PC-3 (cell line): ENCODE results near the gene CCDC78. TPM values are rescaled to one million over a fixed set of nuclear protein-coding genes. Genes with fewer than 3 reads are reported as not detected.
"Not testable (repeated sequence)": the region's sequence is repeated elsewhere in the genome, so short reads cannot be mapped to it uniquely, and the experiment has no call there.

Experiments
- ATAC-seq: fragments of 200-7000 bp; cut with Tn5 transposase; 2 replicates; pipeline ENCODE4 v1.9.1; 2020; ENCODE audit warnings: mild to moderate bottlenecking, moderate library complexity
- BruUV-seq: library from RNA; stranded (reverse); fragments of 400-500 nt; replicated peaks from 2 replicates; lab custom pipeline; 2021; lab: Mats Ljungman, UMichigan
- CTCF ChIA-PET: fragments of 300-600 bp; sonication (Branson Sonifier 250); formaldehyde crosslinking; loops from one replicate; lab custom pipeline; 2022; ENCODE audit warnings: antibody characterized with exemption; lab: Charles Lee
- POLR2A ChIA-PET: fragments of 300-600 bp; sonication (Branson Sonifier 250); formaldehyde crosslinking; loops from one replicate; lab custom pipeline; 2022; ENCODE audit warnings: antibody characterized with exemption; ENCODE audit not compliant: unreplicated experiment; lab: Charles Lee
- DNase-seq: peaks from one replicate; pipeline ENCODE4 v3.0.0-alpha.2; 2015
- H2AFZ ChIP-seq: fragments of 300-600 bp; sonication (generic); 2 replicates; pipeline ENCODE4 v1.6.0; 2016; ENCODE audit warnings: antibody characterized with exemption, low read length
- H3F3A ChIP-seq: fragments of 300-600 bp; sonication (generic); one replicate; pipeline ENCODE4 v1.6.0; 2017; ENCODE audit warnings: antibody characterized with exemption, low read length, control low read depth, mild to moderate bottlenecking; ENCODE audit not compliant: unreplicated experiment
- H3K27ac ChIP-seq: fragments of 300-600 bp; sonication (generic); 2 replicates; pipeline ENCODE4 v1.5.1; 2016; ENCODE audit warnings: mild to moderate bottlenecking, low read length
- H3K27me3 ChIP-seq: fragments of 300-600 bp; sonication (generic); 2 replicates; pipeline ENCODE4 v1.6.1; 2016; ENCODE audit warnings: low read length, mixed read lengths
- H3K36me3 ChIP-seq: fragments of 300-600 bp; sonication (generic); 2 replicates; pipeline ENCODE4 v1.6.1; 2016; ENCODE audit warnings: low read depth, mixed run types, low read length, mixed read lengths
- H3K4me1 ChIP-seq: fragments of 300-600 bp; sonication (generic); 2 replicates; pipeline ENCODE4 v1.5.1; 2016; ENCODE audit warnings: low read length; ENCODE audit not compliant: insufficient read depth
- H3K4me2 ChIP-seq: fragments of 300-600 bp; sonication (generic); 2 replicates; pipeline ENCODE4 v1.6.0; 2016; ENCODE audit warnings: low read length
- H3K4me3 ChIP-seq: fragments of 300-600 bp; sonication (generic); 2 replicates; pipeline ENCODE4 v1.5.1; 2016; ENCODE audit warnings: mild to moderate bottlenecking, low read length, mixed read lengths
- H3K79me2 ChIP-seq: fragments of 300-600 bp; sonication (generic); 2 replicates; pipeline ENCODE4 v1.6.1; 2017; ENCODE audit warnings: low read length, mixed read lengths
- H3K9ac ChIP-seq: fragments of 300-600 bp; sonication (generic); 2 replicates; pipeline ENCODE4 v1.6.0; 2016; ENCODE audit warnings: mild to moderate bottlenecking, low read length
- H3K9me2 ChIP-seq: fragments of 300-600 bp; sonication (generic); replicated peaks from 2 replicates; pipeline ENCODE4 v1.6.1; 2016; ENCODE audit warnings: mixed run types, low read length, mixed read lengths
- H3K9me3 ChIP-seq: fragments of 300-600 bp; sonication (generic); 2 replicates; pipeline ENCODE4 v1.6.1; 2016; ENCODE audit warnings: low read length, mixed read lengths
- H4K20me1 ChIP-seq: fragments of 300-600 bp; sonication (generic); 2 replicates; pipeline ENCODE4 v1.6.1; 2016; ENCODE audit warnings: low read length, mixed read lengths
- CTCF ChIP-seq: fragments of 300-600 bp; sonication (generic); conservative IDR thresholded peaks from 2 replicates; pipeline ENCODE4 v1.5.1; 2017; ENCODE audit warnings: antibody characterized with exemption, low read depth, mild to moderate bottlenecking, low read length
- EZH2 ChIP-seq: fragments of 300-600 bp; sonication (generic); IDR thresholded peaks from one replicate; pipeline ENCODE4 v1.6.1; 2017; ENCODE audit warnings: antibody characterized with exemption, mild to moderate bottlenecking, low read length; ENCODE audit not compliant: unreplicated experiment
- EZH2phosphoT487 ChIP-seq: fragments of 300-600 bp; sonication (generic); IDR thresholded peaks from 2 replicates; pipeline ENCODE4 v1.6.1; 2018; ENCODE audit warnings: mild to moderate bottlenecking, antibody characterized with exemption, low read length, borderline replicate concordance
- intact Hi-C: fragments of 100-400 bp; cut with micrococcal nuclease; formaldehyde crosslinking; loops from 2 replicates; pipeline ENCODE4 v1.9.0; 2023
- total RNA-seq: library from RNA; depleted of rRNA; stranded (reverse); fragments of >200 nt; gene quantifications from 2 replicates; pipeline ENCODE4 v1.2.3, GENCODE V29; 2014

CCDC78 gene
- total RNA-seq, 1 experiment from 2014 or later, result 3.3 TPM

- Histone ChIP-seq H3K4me2 (no peak overlapping the region), H3K79me2 (no peaks in the 10 kb centered on the region), H3K27me3 (no peaks in the 10 kb centered on the region), H3K27ac (no peak overlapping the region), H3K9me3 (no peaks in the 10 kb centered on the region), H3K36me3 (no peaks in the 10 kb centered on the region), H2AFZ (no peak overlapping the region), H3K4me1 (peaks cover 13% of the 10 kb centered on the region), H3K9me2 (no peaks in the 10 kb centered on the region), H4K20me1 (no peaks in the 10 kb centered on the region), H3F3A (no peaks in the 10 kb centered on the region), H3K9ac (no peak overlapping the region), H3K4me3 (no peak overlapping the region)
- ATAC-seq, result no peak
- TF ChIP-seq EZH2, result no peak
- DNase-seq, result no peak
- ChIA-PET POLR2A (no interaction called here), CTCF (no interaction called here)
- intact Hi-C loops, result no loop called here
- BruUV-seq, result no TSS peak
Observed at GRCh38 chr16:759110-759910, 33.1 kb upstream of the CCDC78 start.

DNA sequence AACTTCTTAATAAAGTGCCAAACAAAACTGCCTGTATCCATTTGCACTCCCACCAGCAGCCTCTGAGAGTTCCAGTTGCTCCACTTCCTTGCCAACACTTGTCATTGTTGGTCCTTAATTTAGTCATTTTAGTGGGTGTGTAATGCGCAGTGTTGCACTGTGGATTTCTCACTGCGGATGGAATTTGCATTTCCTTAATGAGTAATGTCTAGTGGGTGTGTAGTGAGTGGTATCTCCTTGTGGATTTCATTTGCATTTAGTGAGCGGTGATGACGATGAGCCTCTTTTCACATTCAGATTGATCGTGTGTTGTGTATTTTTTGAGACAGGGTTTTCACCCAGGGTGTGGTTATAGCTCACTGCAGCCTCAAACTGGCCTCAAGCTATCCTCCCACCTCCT, 30.2 kb upstream of the CCDC78 start:
- peaks cover 13% of the 10 kb centered on the region for H3K4me1 ChIP-seq
- H3K9me2 ChIP-seq, result no peaks in the 10 kb centered on the region
- ATAC-seq (no peak), DNase-seq (no peak)
- POLR2A ChIA-PET, result no interaction called here
- CTCF ChIA-PET, result no interaction called here
- no peaks in the 10 kb centered on the region for H4K20me1 ChIP-seq
- no TSS peak for BruUV-seq
- no peak overlapping the region for H3K27ac ChIP-seq
- H3K4me3 ChIP-seq, result no peak overlapping the region
- H3F3A ChIP-seq, result no peaks in the 10 kb centered on the region
- H2AFZ ChIP-seq, result no peak overlapping the region
- H3K27me3 ChIP-seq, result no peaks in the 10 kb centered on the region
- no peak overlapping the region for H3K9ac ChIP-seq
- intact Hi-C loops, result no loop called here
- H3K79me2 ChIP-seq, result no peaks in the 10 kb centered on the region
- TF ChIP-seq CTCF (no peak), EZH2 (no peak), EZH2phosphoT487 (no peak)
- no peaks in the 10 kb centered on the region for H3K9me3 ChIP-seq
- H3K36me3 ChIP-seq, result no peaks in the 10 kb centered on the region
- no peak overlapping the region for H3K4me2 ChIP-seq

- no peaks in the 10 kb centered on the region for H3K36me3 ChIP-seq
- no peak for DNase-seq
- no peaks in the 10 kb centered on the region for H3K9me3 ChIP-seq
- H3K4me1 ChIP-seq, result no peaks in the 10 kb centered on the region
- no TSS peak for BruUV-seq
- no peak overlapping the region for H3K4me2 ChIP-seq
- no peak for ATAC-seq
- CTCF ChIA-PET, result no interaction called here
- no peak overlapping the region for H2AFZ ChIP-seq
- no peak overlapping the region for H3K27ac ChIP-seq
- intact Hi-C loops, result no loop called here
- no peaks in the 10 kb centered on the region for H3F3A ChIP-seq
- no peaks in the 10 kb centered on the region for H3K79me2 ChIP-seq
- H3K9me2 ChIP-seq, result no peaks in the 10 kb centered on the region
- TF ChIP-seq CTCF (no peak), EZH2phosphoT487 (no peak), EZH2 (no peak)
- H3K9ac ChIP-seq, result no peak overlapping the region
- POLR2A ChIA-PET, result no interaction called here
- H4K20me1 ChIP-seq, result no peaks in the 10 kb centered on the region
- no peak overlapping the region for H3K4me3 ChIP-seq
- no peaks in the 10 kb centered on the region for H3K27me3 ChIP-seq
Observed at GRCh38 chr16:754656-755055, 28.4 kb upstream of the CCDC78 start.

- H3K4me2 ChIP-seq, intact Hi-C loops, H3F3A ChIP-seq, BruUV-seq, H3K27me3 ChIP-seq, H3K9me2 ChIP-seq, ATAC-seq, POLR2A ChIA-PET, CTCF ChIA-PET, H4K20me1 ChIP-seq, H3K36me3 ChIP-seq, H3K9me3 ChIP-seq, H3K9ac ChIP-seq, DNase-seq, H2AFZ ChIP-seq, H3K79me2 ChIP-seq, H3K27ac ChIP-seq, H3K4me3 ChIP-seq, H3K4me1 ChIP-seq: not testable (repeated sequence)
Observed at GRCh38 chr16:754121-754607, 27.9 kb upstream of the CCDC78 start.
